ENCODE results near the gene NKX3-2.

GRCh38 chr4:13544606-13545393 lies 492 bp upstream of the NKX3-2 start:
- TF ChIP-seq POLR2A (IDR thresholded peaks at IDR 0.05), result no peak
- TF ChIP-seq CTCF (IDR thresholded peaks at IDR 0.05), result no peak
